Transverse colon (tissue), 4 donors: ENCODE measurements around the gene CUL2.

Experiments
- POLR2AphosphoS5 ChIP-seq, 3 donors: sonication (generic); formaldehyde crosslinking; IDR thresholded peaks; one replicate each; pipeline ENCODE4 v1.6.1; 2016; ENCODE audit warnings: antibody characterized with exemption in 3 of 3
- TF ChIP-seq, protein P1 (sequence below), 5 experiments: fragments of 200-600 bp in 3 of 5; fragments of 450-650 bp in 2 of 5; sonication (generic) in 3 of 5; IDR thresholded peaks; 1 replicate in 2 of 5; 2 replicates in 3 of 5; pipeline ENCODE4 v1.5.1; 2016 to 2017; ENCODE audit warnings: antibody characterized with exemption in 5 of 5, inconsistent platforms in 3 of 5, mild to moderate bottlenecking in 2 of 5, moderate library complexity in 1 of 5

DNA sequence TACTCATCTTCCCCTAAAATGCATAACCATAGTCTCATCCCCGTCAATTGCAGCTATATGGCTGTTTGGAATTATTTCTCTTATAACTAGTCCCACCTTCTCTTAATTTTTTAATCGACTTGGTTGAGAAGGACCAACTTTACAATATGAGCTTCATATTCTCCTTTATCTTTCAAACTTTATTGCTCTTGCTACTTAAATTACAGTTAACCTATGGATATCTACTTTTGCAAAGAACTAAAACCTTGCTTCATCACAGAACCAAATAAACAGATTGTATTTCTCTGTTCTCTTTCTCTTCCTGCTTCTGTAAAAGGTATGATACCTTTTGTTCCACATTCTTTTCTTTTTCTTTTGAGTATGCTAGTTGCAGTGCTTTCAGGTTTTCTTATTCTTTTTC, 42.6 kb upstream of the CUL2 start:
- TF ChIP-seq, protein P1, sequence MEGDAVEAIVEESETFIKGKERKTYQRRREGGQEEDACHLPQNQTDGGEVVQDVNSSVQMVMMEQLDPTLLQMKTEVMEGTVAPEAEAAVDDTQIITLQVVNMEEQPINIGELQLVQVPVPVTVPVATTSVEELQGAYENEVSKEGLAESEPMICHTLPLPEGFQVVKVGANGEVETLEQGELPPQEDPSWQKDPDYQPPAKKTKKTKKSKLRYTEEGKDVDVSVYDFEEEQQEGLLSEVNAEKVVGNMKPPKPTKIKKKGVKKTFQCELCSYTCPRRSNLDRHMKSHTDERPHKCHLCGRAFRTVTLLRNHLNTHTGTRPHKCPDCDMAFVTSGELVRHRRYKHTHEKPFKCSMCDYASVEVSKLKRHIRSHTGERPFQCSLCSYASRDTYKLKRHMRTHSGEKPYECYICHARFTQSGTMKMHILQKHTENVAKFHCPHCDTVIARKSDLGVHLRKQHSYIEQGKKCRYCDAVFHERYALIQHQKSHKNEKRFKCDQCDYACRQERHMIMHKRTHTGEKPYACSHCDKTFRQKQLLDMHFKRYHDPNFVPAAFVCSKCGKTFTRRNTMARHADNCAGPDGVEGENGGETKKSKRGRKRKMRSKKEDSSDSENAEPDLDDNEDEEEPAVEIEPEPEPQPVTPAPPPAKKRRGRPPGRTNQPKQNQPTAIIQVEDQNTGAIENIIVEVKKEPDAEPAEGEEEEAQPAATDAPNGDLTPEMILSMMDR (IDR thresholded peaks at IDR 0.05) = no peak
- TF ChIP-seq POLR2AphosphoS5 (IDR thresholded peaks at IDR 0.05) = no peak
